ENCODE data around the gene RNF208.

RNF208 gene

DNA sequence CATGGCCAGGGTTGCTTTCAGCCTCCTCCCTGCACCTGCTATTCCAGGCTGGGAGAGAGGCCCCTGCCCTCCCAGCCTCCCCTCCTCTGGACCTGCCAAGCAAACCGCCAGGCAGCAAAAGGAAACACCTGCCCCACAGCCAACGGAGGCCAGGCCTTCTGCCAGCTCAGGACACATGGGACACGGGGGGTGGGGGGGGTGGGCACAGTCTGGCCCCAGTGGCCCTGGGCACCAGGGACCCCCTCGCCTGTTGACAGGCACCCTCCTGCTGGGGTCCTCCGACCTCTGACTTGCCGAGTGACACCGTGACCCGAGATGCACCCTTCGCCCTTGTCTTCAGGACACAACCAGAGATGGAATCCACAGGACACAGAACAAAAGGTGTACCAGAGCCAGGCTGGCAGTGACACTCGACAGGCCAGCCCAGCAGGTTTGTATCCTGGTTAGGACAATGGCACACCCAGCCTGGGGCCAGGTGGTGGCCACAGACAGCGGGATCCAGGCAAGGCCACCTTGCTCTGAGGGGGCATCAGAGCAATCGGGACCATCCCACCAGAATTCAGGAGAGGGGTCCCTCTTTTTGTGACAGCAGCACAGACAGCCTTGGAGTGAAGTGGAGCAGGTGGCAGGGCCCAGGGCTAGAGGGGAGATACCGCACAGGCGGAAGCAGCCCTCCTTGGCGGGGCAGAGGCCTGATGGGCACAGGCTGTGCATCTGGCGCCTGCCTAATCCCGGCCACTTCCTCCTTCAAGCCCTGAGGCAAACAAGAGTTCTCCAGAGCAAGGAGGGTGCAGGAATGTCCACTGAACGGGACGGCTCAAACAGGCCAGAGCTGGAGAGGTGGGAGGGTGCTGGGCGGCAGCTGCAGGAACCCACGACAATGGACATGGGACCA, 48.9 kb downstream of the RNF208 start:
- DNase-seq = no peak

DNA sequence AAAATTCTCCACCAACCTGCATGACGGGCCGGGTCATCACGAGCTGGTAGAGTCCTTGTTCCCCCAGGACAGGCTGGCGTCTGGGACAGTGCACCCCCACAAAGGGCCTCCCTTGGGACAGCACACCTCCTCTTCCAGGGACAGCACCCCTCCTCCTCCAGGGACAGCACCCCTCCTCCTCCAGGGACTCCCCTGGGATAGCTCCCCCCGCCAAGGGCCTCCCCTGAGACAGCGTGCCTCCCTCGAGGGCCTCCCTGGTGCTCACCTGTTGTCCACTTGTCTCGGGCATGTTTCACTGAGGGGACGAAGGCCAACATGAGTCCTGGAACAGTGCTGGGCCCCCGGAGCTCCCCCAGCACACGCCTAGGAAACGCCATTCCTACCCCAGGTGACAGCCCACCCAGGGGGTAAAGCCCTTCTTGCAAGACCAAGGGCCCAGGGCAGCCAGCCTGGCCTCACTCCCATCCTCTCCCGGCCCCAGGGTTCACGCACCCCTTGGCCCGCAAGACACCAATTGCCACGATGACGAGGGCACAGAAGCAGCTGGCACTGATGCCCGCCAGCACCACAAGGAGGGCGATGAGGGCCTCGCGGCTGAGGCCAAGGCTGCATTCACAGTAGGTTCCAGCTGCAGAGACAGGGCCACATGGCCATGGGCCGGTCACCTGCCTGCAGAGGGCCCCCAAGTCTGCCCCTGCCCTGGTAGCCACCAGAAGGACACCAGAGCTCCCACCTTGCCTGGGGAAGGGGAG, 50.7 kb downstream of the RNF208 start:
- DNase-seq = no peak

DNA sequence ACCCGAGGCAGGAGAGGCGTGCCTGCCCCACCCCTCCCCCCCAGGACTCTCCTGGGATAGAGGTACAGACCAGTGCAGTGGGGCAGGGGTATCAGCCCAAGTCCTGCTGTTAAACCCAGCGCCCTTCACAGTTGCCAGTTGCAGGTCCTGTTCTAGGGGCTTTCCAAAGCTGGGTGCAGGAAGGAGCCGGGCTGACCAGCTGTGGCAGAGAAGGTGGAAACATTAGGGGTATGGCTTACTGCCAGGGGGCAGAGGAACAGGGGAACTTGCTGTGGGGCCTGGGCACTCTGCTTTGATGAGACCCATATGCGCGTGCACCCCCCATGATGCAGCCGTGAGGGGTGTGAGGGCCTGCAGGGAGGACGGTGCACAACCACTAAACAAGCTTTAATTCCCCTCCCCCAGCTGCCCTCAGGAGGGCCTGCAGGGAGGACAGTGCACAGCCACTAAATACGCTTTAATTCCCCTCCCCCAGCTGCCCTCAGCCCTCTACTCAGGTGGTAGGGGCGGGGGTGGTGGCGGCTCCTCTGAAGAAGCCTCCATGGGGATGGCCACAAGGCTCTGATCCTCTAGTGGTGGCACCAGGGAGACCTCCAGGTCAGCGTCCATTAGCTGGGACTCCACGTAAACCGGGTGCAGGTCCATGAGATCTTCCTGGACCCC, 51.4 kb downstream of the RNF208 start:
- no peak for DNase-seq
